Measurements from ENCODE around the gene P4HA2. TPM values are rescaled to one million over a fixed set of nuclear protein-coding genes. Genes with fewer than 3 reads are reported as not detected.
A peak's percentile ranks its signal among the peaks of the same experiment; 100 is the strongest.

Gene P4HA2
- total and polyA plus RNA-seq, 2 of the 8 experiments (the other 6 are each of a cell fraction or from before 2014, with no cell fraction given) = 7.4 to 9.3 TPM

GRCh38 chr5:132267166-132267739 lies 39.6 kb upstream of the P4HA2 start:
- H2BK5ac ChIP-seq (ENCODE audit: low read depth, low read length) = no peak overlapping the region
- H4K91ac ChIP-seq (replicated peaks; ENCODE audit: insufficient read length, low read length) = no peak overlapping the region
- no peaks in the 10 kb centered on the region for H3K79me2 ChIP-seq (ENCODE audit: control insufficient read depth in 1 of 2, insufficient read depth in 2 of 2, low read length in 2 of 2)
- H3K9ac ChIP-seq (replicated peaks in 1 of 4; ENCODE audit: extremely low read depth in 1 of 4, low read depth in 3 of 4, low read length in 3 of 4) = no peak overlapping the region
- H3K4me2 ChIP-seq (ENCODE audit: insufficient read depth in 1 of 2, low read depth in 2 of 2, low read length in 2 of 2) = no peak overlapping the region
- ChIA-PET POLR2A (ENCODE audit: partially characterized antibody) (interaction anchor here (1.4 to 1.8 kb wide), 2 partner anchors 10 to 27 kb away, joined by 4 to 5 read pairs; partner anchors contain the start of genes PDLIM4 and SLC22A4), CTCF (ENCODE audit: partially characterized antibody) (interaction anchor here (0.7 to 4.1 kb wide), 3 partner anchors 29 to 203 kb away, joined by 3 to 16 read pairs (median 3); no protein-coding TSS in a partner anchor)
- no peak overlapping the region for H3K18ac ChIP-seq (ENCODE audit: extremely low read depth, low read length)
- H2AK5ac ChIP-seq (ENCODE audit: low read depth, low read length) = no peak overlapping the region
- no peak overlapping the region for H3K56ac ChIP-seq (replicated peaks; ENCODE audit: insufficient read length, low read depth, low read length)
- no peaks in the 10 kb centered on the region for H3K23me2 ChIP-seq (ENCODE audit: low read depth, low read length)
- H3K27ac ChIP-seq (ENCODE audit: low read depth, low read length) = no peak overlapping the region
- H3K4ac ChIP-seq (replicated peaks; ENCODE audit: insufficient read length, low read depth, low read length) = no peak overlapping the region
- no peak overlapping the region for H2AFZ ChIP-seq (ENCODE audit: low read length)
- no peaks in the 10 kb centered on the region for H4K20me1 ChIP-seq (replicated peaks in 1 of 2; ENCODE audit: control insufficient read depth in 1 of 2, insufficient read depth in 2 of 2, low read length in 2 of 2)
- no peaks in the 10 kb centered on the region for H3K9me3 ChIP-seq (ENCODE audit: insufficient read depth in 2 of 2, low read depth in 1 of 2, low read length in 1 of 2)
- TF ChIP-seq GABPA (IDR thresholded peaks at IDR 0.05; ENCODE audit: borderline replicate concordance, insufficient read depth, low read length) (no peak), TCF12 (IDR thresholded peaks at IDR 0.05; ENCODE audit: low read depth, low read length) (no peak), JUN (IDR thresholded peaks at IDR 0.05; ENCODE audit: low read depth, low read length) (no peak), MAX (IDR thresholded peaks at IDR 0.05) (no peak), CEBPB (IDR thresholded peaks at IDR 0.05; ENCODE audit: low read depth, low read length) (no peak), MAFK (IDR thresholded peaks at IDR 0.05; ENCODE audit: low read depth, low read length) (no peak), SP4 (IDR thresholded peaks at IDR 0.05; ENCODE audit: low read length) (no peak), JUND (IDR thresholded peaks at IDR 0.05; ENCODE audit: low read length) (no peak), SUZ12 (IDR thresholded peaks at IDR 0.05; ENCODE audit: low read length) (no peak), SAP30 (IDR thresholded peaks at IDR 0.05; ENCODE audit: insufficient read depth, insufficient replicate concordance, low read length) (no peak), BACH1 (IDR thresholded peaks at IDR 0.05; ENCODE audit: low read length) (no peak), EZH2 (IDR thresholded peaks at IDR 0.05; ENCODE audit: low read depth, low read length, severe bottlenecking) (no peak), SRF (IDR thresholded peaks at IDR 0.05; ENCODE audit: low read depth, low read length) (no peak), KDM5A (IDR thresholded peaks at IDR 0.05; ENCODE audit: low read length) (no peak), POLR2AphosphoS5 (IDR thresholded peaks at IDR 0.05; ENCODE audit: low read depth, low read length) (no peak), TBP (IDR thresholded peaks at IDR 0.05; ENCODE audit: low read depth, low read length) (no peak)
- H3K27me3 ChIP-seq (replicated peaks in 1 of 4; ENCODE audit: control insufficient read depth in 3 of 4, extremely low read depth in 1 of 4, insufficient read depth in 3 of 4, low read length in 3 of 4) = no peaks in the 10 kb centered on the region
- H2BK12ac ChIP-seq (ENCODE audit: low read depth, low read length) = no peak overlapping the region
- H2BK20ac ChIP-seq (ENCODE audit: low read length) = no peak overlapping the region
- H3K4me3 ChIP-seq (ENCODE audit: extremely low read depth in 1 of 4, insufficient read depth in 2 of 4, low read depth in 3 of 4, low read length in 4 of 4) = no peak overlapping the region
- peak in 1 of 2 experiments; percentile 24 for DNase-seq (ENCODE audit: low read depth in 1 of 2, low spot score in 2 of 2)
- H3K4me1 ChIP-seq (replicated peaks in 1 of 4; ENCODE audit: control insufficient read depth in 3 of 4, insufficient read depth in 4 of 4, low read length in 3 of 4) = peaks cover 0 to 2% (median 0%) of the 10 kb centered on the region in 4 experiments; a peak in 2 of 7 replicates
- FAIRE-seq = no peak
- no peak overlapping the region for H2BK15ac ChIP-seq (ENCODE audit: low read length)
- no peaks in the 10 kb centered on the region for H3K79me1 ChIP-seq (ENCODE audit: low read depth, low read length)
- no peak overlapping the region for H4K8ac ChIP-seq (ENCODE audit: extremely low read depth, insufficient read depth, low read length)
- H4K5ac ChIP-seq (ENCODE audit: insufficient read length, low read depth, low read length) = no peak overlapping the region
- no peak overlapping the region for H3K23ac ChIP-seq (ENCODE audit: insufficient read length)
- H3K14ac ChIP-seq (ENCODE audit: insufficient read length) = no peak overlapping the region
- H2BK120ac ChIP-seq (replicated peaks; ENCODE audit: low read depth, low read length) = no peak overlapping the region
- H3K36me3 ChIP-seq (ENCODE audit: control insufficient read depth in 2 of 4, insufficient read depth in 4 of 4, low read length in 3 of 4) = no peaks in the 10 kb centered on the region; a peak in 1 of 8 replicates

Measured in H1 (cell line).